ENCODE results near the gene SEMA4G. TPM values are rescaled to one million over a fixed set of nuclear protein-coding genes. Genes with fewer than 3 reads are reported as not detected.

Gene SEMA4G
- total RNA-seq, 1 experiment from 2014 or later = 4.7 TPM

DNA sequence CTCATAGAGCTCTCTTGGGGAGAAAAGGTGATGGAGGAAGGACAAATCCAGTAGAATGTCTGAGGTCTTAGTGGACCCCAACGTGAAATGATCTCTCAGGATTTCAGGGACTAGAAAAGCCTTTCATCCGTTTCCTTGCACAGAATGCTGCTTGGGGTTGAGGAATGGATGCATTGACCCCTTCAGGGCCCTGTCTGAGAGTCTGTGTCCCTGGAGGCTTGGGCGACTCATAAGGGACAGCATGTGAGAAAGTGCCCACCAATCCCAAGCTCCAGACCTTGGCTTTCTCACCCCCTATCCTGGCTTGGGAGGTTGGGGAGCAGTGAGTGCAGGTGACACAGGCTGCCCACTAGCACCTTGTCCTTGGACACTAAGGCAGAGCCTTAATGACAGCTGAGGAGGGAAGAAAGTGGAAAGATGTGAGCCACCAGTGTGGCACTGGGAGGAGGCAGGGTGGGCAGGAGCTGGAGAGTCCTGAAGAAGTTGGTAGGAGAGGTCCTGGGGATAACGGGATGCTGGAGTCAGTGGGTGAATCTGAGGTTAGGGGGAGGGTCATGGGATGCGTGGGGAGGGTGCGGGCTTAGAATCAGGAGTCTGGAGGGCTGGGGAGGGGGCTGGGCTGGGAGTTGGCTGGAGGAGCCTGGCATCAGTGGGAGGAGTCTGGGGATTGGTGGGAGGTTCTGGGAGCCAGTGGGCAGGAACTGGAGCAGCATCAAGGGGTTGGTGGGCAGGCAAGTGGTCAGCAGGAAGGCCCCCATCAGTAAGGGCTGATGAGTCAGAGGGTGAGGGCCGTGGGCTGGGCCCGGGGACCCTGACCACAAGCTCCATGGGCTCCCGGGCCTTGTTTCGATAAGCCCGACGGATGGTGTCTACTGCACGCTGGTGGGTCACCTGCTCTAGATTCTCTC, 38.9 kb downstream of the SEMA4G start:
- no peak for TF ChIP-seq REST (IDR thresholded peaks at IDR 0.05; ENCODE audit: insufficient read depth in 1 of 2, low read depth in 2 of 2, low read length in 1 of 2)
- 0 out of 2 replicates have a peak, but pooled peaks have one; percentile 37 for TF ChIP-seq POLR2AphosphoS5 (IDR thresholded peaks at IDR 0.05; ENCODE audit: low read depth, low read length)
- Histone ChIP-seq H3K27me3 (ENCODE audit: control insufficient read depth, insufficient read depth, low read length) (no peaks in the 10 kb centered on the region), H3K27ac (ENCODE audit: low read length) (0 out of 2 replicates have a peak overlapping the region, but pooled peaks have one; percentile 4), H3K36me3 (ENCODE audit: control insufficient read depth, insufficient read depth, low read length) (peaks cover 3% of the 10 kb centered on the region; the same call in 1 of the 2 replicates), H3K4me3 (ENCODE audit: low read depth in 2 of 2, low read length in 2 of 2) (no peak overlapping the region), H3K4me1 (ENCODE audit: control insufficient read depth, insufficient read depth, low read length) (peaks cover 22% of the 10 kb centered on the region), H3K9me3 (ENCODE audit: control insufficient read depth, insufficient read depth, low read depth, low read length) (no peaks in the 10 kb centered on the region)
- ATAC-seq (no peak), DNase-seq (ENCODE audit: low read depth, low spot score) (no peak)
- ChIA-PET POLR2A (no interaction called here), CTCF (interaction anchor here (2.1 kb wide), 1 partner anchor 11 kb away, joined by 9 read pairs; no protein-coding TSS in a partner anchor)
- BruUV-seq (replicated peaks) = no TSS peak
- in situ Hi-C loops (cut with HindIII; ENCODE audit: low pct_unique_long_range_greater_than_20kb, low sequenced_read_pairs) = no loop called here
- intact Hi-C loops (cut with micrococcal nuclease; ENCODE audit: unreplicated experiment) = no loop called here

DNA sequence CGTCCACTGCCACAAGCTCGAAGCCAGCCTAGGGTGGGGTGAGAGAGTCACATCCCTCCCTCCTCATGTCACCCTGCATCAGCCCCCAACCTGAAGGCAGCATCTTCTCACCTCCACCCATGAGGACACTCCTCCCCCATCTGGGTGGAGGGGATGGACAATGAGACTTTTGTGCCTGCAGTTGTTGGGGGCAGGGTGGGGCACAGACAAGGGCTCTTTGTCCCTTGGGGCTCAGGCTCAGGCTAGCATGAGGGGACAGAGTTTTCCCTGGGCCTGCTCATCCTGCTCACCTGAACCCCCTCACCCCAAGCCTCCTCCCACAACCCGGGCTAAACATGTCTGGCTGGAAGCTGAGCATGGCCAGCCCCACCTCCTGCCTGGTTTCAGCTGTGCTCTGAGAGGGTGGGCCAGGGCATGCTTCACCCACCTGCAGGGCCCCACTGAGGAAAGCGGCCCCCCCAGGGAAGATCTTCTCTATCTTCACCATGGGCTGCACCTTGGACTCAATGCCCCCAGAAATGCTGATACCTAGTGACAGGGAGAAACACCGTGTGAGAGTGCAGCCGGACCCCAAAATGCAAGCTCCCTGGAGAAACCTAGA, 39.6 kb downstream of the SEMA4G start:
- BruUV-seq (replicated peaks) = no TSS peak
- H3K4me3 ChIP-seq (ENCODE audit: low read depth in 2 of 2, low read length in 2 of 2) = no peak overlapping the region
- H3K27me3 ChIP-seq (ENCODE audit: control insufficient read depth, insufficient read depth, low read length) = no peaks in the 10 kb centered on the region
- H3K27ac ChIP-seq (ENCODE audit: low read length) = no peak overlapping the region
- intact Hi-C loops (cut with micrococcal nuclease; ENCODE audit: unreplicated experiment) (no loop called here), in situ Hi-C loops (cut with HindIII; ENCODE audit: low pct_unique_long_range_greater_than_20kb, low sequenced_read_pairs) (no loop called here)
- H3K9me3 ChIP-seq (ENCODE audit: control insufficient read depth, insufficient read depth, low read depth, low read length) = no peaks in the 10 kb centered on the region
- ChIA-PET CTCF (no interaction called here), POLR2A (no interaction called here)
- ATAC-seq (no peak), DNase-seq (ENCODE audit: low read depth, low spot score) (no peak)
- TF ChIP-seq REST (IDR thresholded peaks at IDR 0.05; ENCODE audit: insufficient read depth in 1 of 2, low read depth in 2 of 2, low read length in 1 of 2) = no peak
- TF ChIP-seq, protein P1, sequence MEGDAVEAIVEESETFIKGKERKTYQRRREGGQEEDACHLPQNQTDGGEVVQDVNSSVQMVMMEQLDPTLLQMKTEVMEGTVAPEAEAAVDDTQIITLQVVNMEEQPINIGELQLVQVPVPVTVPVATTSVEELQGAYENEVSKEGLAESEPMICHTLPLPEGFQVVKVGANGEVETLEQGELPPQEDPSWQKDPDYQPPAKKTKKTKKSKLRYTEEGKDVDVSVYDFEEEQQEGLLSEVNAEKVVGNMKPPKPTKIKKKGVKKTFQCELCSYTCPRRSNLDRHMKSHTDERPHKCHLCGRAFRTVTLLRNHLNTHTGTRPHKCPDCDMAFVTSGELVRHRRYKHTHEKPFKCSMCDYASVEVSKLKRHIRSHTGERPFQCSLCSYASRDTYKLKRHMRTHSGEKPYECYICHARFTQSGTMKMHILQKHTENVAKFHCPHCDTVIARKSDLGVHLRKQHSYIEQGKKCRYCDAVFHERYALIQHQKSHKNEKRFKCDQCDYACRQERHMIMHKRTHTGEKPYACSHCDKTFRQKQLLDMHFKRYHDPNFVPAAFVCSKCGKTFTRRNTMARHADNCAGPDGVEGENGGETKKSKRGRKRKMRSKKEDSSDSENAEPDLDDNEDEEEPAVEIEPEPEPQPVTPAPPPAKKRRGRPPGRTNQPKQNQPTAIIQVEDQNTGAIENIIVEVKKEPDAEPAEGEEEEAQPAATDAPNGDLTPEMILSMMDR (IDR thresholded peaks at IDR 0.05) = no peak
- TF ChIP-seq POLR2AphosphoS5 (IDR thresholded peaks at IDR 0.05; ENCODE audit: low read depth, low read length) = no peak
- no peak for TF ChIP-seq TCF7L2 (IDR thresholded peaks at IDR 0.05; ENCODE audit: low read depth, low read length)
- no peak for TF ChIP-seq SIN3A (IDR thresholded peaks at IDR 0.05; ENCODE audit: borderline replicate concordance, insufficient read depth, low read depth, low read length)
- peaks cover 23% of the 10 kb centered on the region for H3K4me1 ChIP-seq (ENCODE audit: control insufficient read depth, insufficient read depth, low read length)
- H3K36me3 ChIP-seq (ENCODE audit: control insufficient read depth, insufficient read depth, low read length) = no peaks in the 10 kb centered on the region
